HCT116 (cell line): ENCODE measurements around the gene ITGB7. TPM values are rescaled to one million over a fixed set of nuclear protein-coding genes. Genes with fewer than 3 reads are reported as not detected.
A peak's percentile ranks its signal among the peaks of the same experiment; 100 is the strongest.

Source experiments
- ATAC-seq: fragments of 200-7000 bp; cut with Tn5 transposase; 2 replicates; pipeline ENCODE4 v1.9.1; 2020; ENCODE audit warnings: mild to moderate bottlenecking, moderate library complexity
- BruUV-seq: library from RNA; stranded (reverse); fragments of 400-500 nt; replicated peaks from 2 replicates; lab custom pipeline; 2021; lab: Mats Ljungman, UMichigan
- CTCF ChIA-PET: fragments of 300-600 bp; sonication (Branson Sonifier 250); formaldehyde crosslinking; loops from one replicate; lab custom pipeline; 2021; ENCODE audit warnings: antibody characterized with exemption; lab: Charles Lee
- POLR2A ChIA-PET: fragments of 300-600, 350-600 bp; sonication (Branson Sonifier 250); formaldehyde crosslinking; loops from one replicate; lab custom pipeline; 2021; ENCODE audit warnings: antibody characterized with exemption; lab: Charles Lee
- RAD21 ChIA-PET, 2 experiments: fragments of 300-600 bp; sonication (Branson Sonifier 250); formaldehyde crosslinking; loops; one replicate each; lab custom pipeline; 2023; ENCODE audit warnings: low total read pairs in 2 of 2; ENCODE audit not compliant: uncharacterized antibody in 2 of 2, unreplicated experiment in 2 of 2, low non-redundant PET in 1 of 2; lab: Charles Lee
- DNase-seq: peaks from one replicate; pipeline ENCODE4 v3.0.0-alpha.2; 2010; ENCODE audit warnings: low read depth, low spot score
- H2AFZ ChIP-seq: fragments of 200-600 bp; shearing (Covaris generic), sonication (generic); 2 replicates; pipeline ENCODE4 v1.6.1; 2017; ENCODE audit warnings: low read depth, mixed run types, mixed read lengths, antibody characterized with exemption, low read length; ENCODE audit not compliant: poor library complexity, severe bottlenecking
- H3K27ac ChIP-seq: 2 replicates; pipeline ENCODE4 v1.5.1; 2012; ENCODE audit warnings: low read depth, low read length
- H3K27me3 ChIP-seq: fragments of 200-600 bp; sonication (generic); 2 replicates; pipeline ENCODE4 v1.6.1; 2016; ENCODE audit warnings: mixed run types, low read length, mixed read lengths; ENCODE audit not compliant: insufficient read depth
- H3K36me3 ChIP-seq, 2 experiments: fragments of 200-500 bp in 1 of 2; fragments of 200-600 bp in 1 of 2; sonication (Bioruptor generic) in 1 of 2; sonication (generic) in 1 of 2; 2 replicates each; pipeline versions ENCODE4 v1.5.1 to v1.6.1; 2014 to 2016; ENCODE audit warnings: low read length in 2 of 2, inconsistent platforms in 1 of 2, mixed read lengths in 1 of 2, mixed run types in 1 of 2; ENCODE audit not compliant: insufficient read depth in 2 of 2, control insufficient read depth in 1 of 2
- H3K4me1 ChIP-seq, 2 experiments: fragments of 200-600 bp in 1 of 2; sonication (generic) in 1 of 2; 2 replicates each; pipeline versions ENCODE4 v1.5.1 to v1.6.1; 2012 to 2017; ENCODE audit warnings: low read length in 2 of 2, inconsistent platforms in 1 of 2, mild to moderate bottlenecking in 1 of 2, mixed read lengths in 1 of 2, mixed run types in 1 of 2, moderate library complexity in 1 of 2; ENCODE audit not compliant: insufficient read depth in 2 of 2, control insufficient read depth in 1 of 2
- H3K4me2 ChIP-seq: fragments of 200-600 bp; sonication (generic); 2 replicates; pipeline ENCODE4 v1.6.1; 2017; ENCODE audit warnings: mixed run types, low read length, mixed read lengths
- H3K4me3 ChIP-seq, 2 experiments: fragments of 200-600 bp in 1 of 2; sonication (generic) in 1 of 2; replicated peaks in 1 of 2; 2 replicates each; pipeline ENCODE4 v1.5.1; 2011 to 2016; ENCODE audit warnings: low read length in 2 of 2, control low read depth in 1 of 2, low read depth in 1 of 2, mild to moderate bottlenecking in 1 of 2, mixed read lengths in 1 of 2, mixed run types in 1 of 2
- H3K79me2 ChIP-seq: fragments of 200-600 bp; sonication (generic); 2 replicates; pipeline ENCODE4 v1.6.1; 2017; ENCODE audit warnings: mild to moderate bottlenecking, mixed run types, low read length, moderate library complexity, mixed read lengths; ENCODE audit not compliant: insufficient read depth
- H3K9ac ChIP-seq: fragments of 200-600 bp; sonication (generic); 2 replicates; pipeline ENCODE4 v1.6.1; 2016; ENCODE audit warnings: low read length, mixed read lengths
- H3K9me2 ChIP-seq: fragments of 200-600 bp; sonication (generic), shearing (Covaris generic); 2 replicates; pipeline ENCODE4 v1.6.1; 2017; ENCODE audit warnings: mixed run types, mild to moderate bottlenecking, moderate library complexity; ENCODE audit not compliant: insufficient read depth
- H3K9me3 ChIP-seq, 2 experiments: fragments of 200-500 bp in 1 of 2; fragments of 200-600 bp in 1 of 2; sonication (Bioruptor generic) in 1 of 2; sonication (generic) in 1 of 2; 2 replicates each; pipeline ENCODE4 v1.6.1; 2014 to 2017; ENCODE audit warnings: low read length in 2 of 2, mixed read lengths in 2 of 2, inconsistent platforms in 1 of 2, low read depth in 1 of 2, mild to moderate bottlenecking in 1 of 2, mixed run types in 1 of 2, moderate library complexity in 1 of 2; ENCODE audit not compliant: control insufficient read depth in 1 of 2, insufficient read depth in 1 of 2
- H4K20me1 ChIP-seq: fragments of 200-600 bp; sonication (generic), shearing (Covaris generic); 2 replicates; pipeline ENCODE4 v1.6.1; 2017; ENCODE audit warnings: mixed run types, mild to moderate bottlenecking, moderate library complexity; ENCODE audit not compliant: insufficient read depth
- CBX3 ChIP-seq: IDR thresholded peaks from 2 replicates; pipeline ENCODE4 v1.6.1; 2012; ENCODE audit warnings: low read depth
- ELF1 ChIP-seq: IDR thresholded peaks from 2 replicates; pipeline ENCODE4 v1.6.1; 2012; ENCODE audit warnings: low read depth, borderline replicate concordance
- POLR2A ChIP-seq: IDR thresholded peaks from 2 replicates; pipeline ENCODE4 v1.7.0; 2011; ENCODE audit warnings: borderline replicate concordance; ENCODE audit not compliant: insufficient read depth, insufficient read length; ENCODE audit errors: extremely low read depth
- SP1 ChIP-seq: IDR thresholded peaks from 2 replicates; pipeline ENCODE4 v1.6.1; 2012; ENCODE audit warnings: low read depth
- intact Hi-C: fragments of 100-400 bp; cut with micrococcal nuclease; formaldehyde crosslinking; loops from 2 replicates; pipeline ENCODE4 v1.10.0; 2022
- total RNA-seq: library from RNA; stranded (reverse); gene quantifications from one replicate; pipeline ENCODE4 v1.2.1, GENCODE V29; 2021; ENCODE audit not compliant: unreplicated experiment

The ITGB7 gene
- total RNA-seq, 1 experiment from 2014 or later = 1.9 TPM

GRCh38 chr12:53220694-53221202, 13.7 kb upstream of the ITGB7 start:
- no TSS peak for BruUV-seq
- peaks cover 57 to 86% of the 10 kb centered on the region in 2 experiments for H3K4me1 ChIP-seq
- peak overlapping the region; percentile 99 for H3K27ac ChIP-seq
- peak; percentile 77 for ATAC-seq
- peak; percentile 83 for DNase-seq
- peak overlapping the region; percentile 93 for H3K9ac ChIP-seq
- H2AFZ ChIP-seq = no peak overlapping the region
- H3K9me3 ChIP-seq = no peaks in the 10 kb centered on the region
- H3K9me2 ChIP-seq = no peaks in the 10 kb centered on the region
- H3K27me3 ChIP-seq = no peaks in the 10 kb centered on the region
- CTCF ChIA-PET = interaction anchor here (1.5 to 2.5 kb wide), 3 partner anchors 31 to 101 kb away, joined by 3 to 12 read pairs (median 8); partner anchors contain the start of genes AAAS and PFDN5
- intact Hi-C loops = loop anchor here (2.0 kb wide), 1 partner anchor 30 kb away; no protein-coding TSS in a partner anchor
- H3K79me2 ChIP-seq = peaks cover 40% of the 10 kb centered on the region
- H3K4me2 ChIP-seq = peak overlapping the region; percentile 100
- RAD21 ChIA-PET = interaction anchor here (0.7 to 1.7 kb wide), 4 partner anchors 20 to 101 kb away, joined by 3 to 4 read pairs (median 3); partner anchors contain the start of gene AAAS (in 1 of the 2)
- peak overlapping the region; percentile 72 to 88 for H3K4me3 ChIP-seq
- POLR2A ChIA-PET = interaction anchor here (1.1 to 2.5 kb wide), 3 partner anchors 9 to 45 kb away, joined by 3 to 7 read pairs (median 3); no protein-coding TSS in a partner anchor
- TF ChIP-seq POLR2A (peak; percentile 4), ELF1 (no peak)
- no peaks in the 10 kb centered on the region for H4K20me1 ChIP-seq
- H3K36me3 ChIP-seq = 0 out of 4 replicates have a peak, but pooled peaks cover 0 to 2% of the 10 kb centered on the region in 2 experiments

- BruUV-seq = no TSS peak
- no peaks in the 10 kb centered on the region for H3K9me2 ChIP-seq
- POLR2A ChIA-PET = interaction anchor here (0.7 to 2.5 kb wide), 4 partner anchors 10 to 100 kb away, joined by 3 to 7 read pairs (median 3); no protein-coding TSS in a partner anchor
- no peak for TF ChIP-seq CBX3
- TF ChIP-seq SP1 = no peak
- H3K9me3 ChIP-seq = no peaks in the 10 kb centered on the region
- DNase-seq (peak; percentile 46), ATAC-seq (peak; percentile 55)
- peaks cover 40% of the 10 kb centered on the region for H3K79me2 ChIP-seq
- peak overlapping the region; percentile 100 for H3K4me2 ChIP-seq
- H3K36me3 ChIP-seq = peaks cover 0 to 2% of the 10 kb centered on the region in 2 experiments; a peak in 1 of 4 replicates
- H2AFZ ChIP-seq = no peak overlapping the region
- H3K9ac ChIP-seq = peak overlapping the region; percentile 93
- no peaks in the 10 kb centered on the region for H4K20me1 ChIP-seq
- peaks cover 51 to 80% of the 10 kb centered on the region in 2 experiments for H3K4me1 ChIP-seq
- RAD21 ChIA-PET = interaction anchor here (1.0 to 1.7 kb wide), 3 partner anchors 31 to 101 kb away, joined by 3 read pairs; partner anchors contain the start of gene AAAS (in 1 of the 2)
- peak overlapping the region; percentile 72 to 88 for H3K4me3 ChIP-seq
- peak overlapping the region; percentile 99 for H3K27ac ChIP-seq
- no peaks in the 10 kb centered on the region for H3K27me3 ChIP-seq
- CTCF ChIA-PET = interaction anchor here (1.4 to 2.5 kb wide), 5 partner anchors 31 to 154 kb away, joined by 3 to 12 read pairs (median 5); partner anchors contain the start of genes AAAS and PFDN5
- intact Hi-C loops = loop anchor here (1.0 to 2.0 kb wide), 2 partner anchors 31 to 48 kb away; partner anchors contain the start of gene ESPL1
Measured at GRCh38 chr12:53219956-53220693, 13.1 kb upstream of the ITGB7 start.
